Neural crest cell (in vitro differentiated cells): Measurements from ENCODE around the gene RAB3C. TPM values are rescaled to one million over a fixed set of nuclear protein-coding genes. Genes with fewer than 3 reads are reported as not detected.

ENCODE experiments used
- DNase-seq: peaks from one replicate; pipeline ENCODE4 v3.0.0; 2021; ENCODE audit warnings: low read depth, mixed read lengths, low spot score
- H3K27ac Mint-ChIP-seq: one replicate; pipeline ENCODE4 v1.8.0; 2021; ENCODE audit warnings: mild to moderate bottlenecking, mixed read lengths; ENCODE audit not compliant: unreplicated experiment
- H3K27me3 Mint-ChIP-seq: 2 replicates; pipeline ENCODE4 v1.8.0; 2021; ENCODE audit warnings: low read depth, mild to moderate bottlenecking, mixed read lengths
- H3K36me3 Mint-ChIP-seq: 2 replicates; pipeline ENCODE4 v1.8.0; 2021; ENCODE audit warnings: low read depth, mild to moderate bottlenecking, mixed read lengths
- H3K4me1 Mint-ChIP-seq: 2 replicates; pipeline ENCODE4 v1.8.0; 2021; ENCODE audit warnings: mixed read lengths
- H3K4me3 Mint-ChIP-seq: one replicate; pipeline ENCODE4 v1.8.0; 2021; ENCODE audit warnings: mild to moderate bottlenecking, mixed read lengths
- H3K9me3 Mint-ChIP-seq: 2 replicates; pipeline ENCODE4 v1.8.0; 2021; ENCODE audit warnings: mixed read lengths
- total RNA-seq: library from RNA; stranded (reverse); gene quantifications from 2 replicates; pipeline ENCODE4 v1.2.1, GENCODE V29; 2021
- TF ChIP-seq, protein P1 (sequence below): fragments of 200-600 bp; sonication (generic); conservative IDR thresholded peaks from 2 replicates; pipeline ENCODE4 v1.5.0; 2021; ENCODE audit warnings: antibody characterized with exemption, mild to moderate bottlenecking

RAB3C gene
- total RNA-seq, 1 donor from 2014 or later = 13.6 TPM

DNA sequence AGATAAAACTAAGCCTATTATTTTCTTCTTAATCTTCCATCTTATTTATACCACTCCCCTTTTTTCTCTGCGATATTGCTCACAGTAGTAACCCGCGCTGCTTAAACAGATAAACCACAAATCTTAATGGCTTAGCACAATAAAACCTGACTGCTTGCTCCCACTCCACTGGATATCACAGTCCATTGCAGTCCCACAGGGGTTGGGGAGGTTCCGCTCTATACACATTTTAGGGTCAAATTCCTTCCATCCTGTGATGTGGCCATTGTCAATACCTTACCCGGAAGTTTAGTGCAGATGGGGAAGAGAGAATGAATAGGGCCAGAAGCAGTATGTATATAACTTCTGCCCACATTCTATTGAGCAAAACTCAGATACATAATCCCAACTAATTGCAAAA is 193.7 kb downstream of the RAB3C start:
- H3K9me3 Mint-ChIP-seq = no peaks in the 10 kb centered on the region
- H3K4me3 Mint-ChIP-seq = no peak overlapping the region
- no peaks in the 10 kb centered on the region for H3K36me3 Mint-ChIP-seq
- no peak overlapping the region for H3K27ac Mint-ChIP-seq
- DNase-seq = no peak
- no peaks in the 10 kb centered on the region for H3K27me3 Mint-ChIP-seq
- no peaks in the 10 kb centered on the region for H3K4me1 Mint-ChIP-seq
- TF ChIP-seq, protein P1, sequence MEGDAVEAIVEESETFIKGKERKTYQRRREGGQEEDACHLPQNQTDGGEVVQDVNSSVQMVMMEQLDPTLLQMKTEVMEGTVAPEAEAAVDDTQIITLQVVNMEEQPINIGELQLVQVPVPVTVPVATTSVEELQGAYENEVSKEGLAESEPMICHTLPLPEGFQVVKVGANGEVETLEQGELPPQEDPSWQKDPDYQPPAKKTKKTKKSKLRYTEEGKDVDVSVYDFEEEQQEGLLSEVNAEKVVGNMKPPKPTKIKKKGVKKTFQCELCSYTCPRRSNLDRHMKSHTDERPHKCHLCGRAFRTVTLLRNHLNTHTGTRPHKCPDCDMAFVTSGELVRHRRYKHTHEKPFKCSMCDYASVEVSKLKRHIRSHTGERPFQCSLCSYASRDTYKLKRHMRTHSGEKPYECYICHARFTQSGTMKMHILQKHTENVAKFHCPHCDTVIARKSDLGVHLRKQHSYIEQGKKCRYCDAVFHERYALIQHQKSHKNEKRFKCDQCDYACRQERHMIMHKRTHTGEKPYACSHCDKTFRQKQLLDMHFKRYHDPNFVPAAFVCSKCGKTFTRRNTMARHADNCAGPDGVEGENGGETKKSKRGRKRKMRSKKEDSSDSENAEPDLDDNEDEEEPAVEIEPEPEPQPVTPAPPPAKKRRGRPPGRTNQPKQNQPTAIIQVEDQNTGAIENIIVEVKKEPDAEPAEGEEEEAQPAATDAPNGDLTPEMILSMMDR = no peak

DNA sequence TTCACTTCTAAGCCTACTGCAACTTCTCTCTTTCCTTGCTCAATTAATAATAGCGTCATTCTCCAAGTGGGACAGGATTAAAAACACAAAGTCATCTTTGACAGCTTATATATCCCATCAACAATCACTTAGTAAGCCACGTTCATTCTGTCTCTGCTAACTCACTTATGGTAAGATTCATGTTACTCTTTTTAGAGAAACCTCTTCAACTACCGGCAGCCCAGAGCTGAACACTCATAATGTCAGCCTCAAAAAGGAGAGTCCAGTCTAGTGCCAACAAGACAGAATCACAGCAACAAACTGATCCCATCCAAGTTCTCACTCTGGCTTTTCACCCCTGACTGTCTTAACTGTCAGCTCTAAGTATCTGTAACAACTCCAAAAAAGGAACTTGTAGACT is 196.0 kb downstream of the RAB3C start:
- H3K27me3 Mint-ChIP-seq = no peaks in the 10 kb centered on the region
- TF ChIP-seq, protein P1 = no peak
- DNase-seq = no peak
- no peak overlapping the region for H3K27ac Mint-ChIP-seq
- H3K36me3 Mint-ChIP-seq = no peaks in the 10 kb centered on the region
- no peaks in the 10 kb centered on the region for H3K4me1 Mint-ChIP-seq
- no peak overlapping the region for H3K4me3 Mint-ChIP-seq
- H3K9me3 Mint-ChIP-seq = no peaks in the 10 kb centered on the region

DNA sequence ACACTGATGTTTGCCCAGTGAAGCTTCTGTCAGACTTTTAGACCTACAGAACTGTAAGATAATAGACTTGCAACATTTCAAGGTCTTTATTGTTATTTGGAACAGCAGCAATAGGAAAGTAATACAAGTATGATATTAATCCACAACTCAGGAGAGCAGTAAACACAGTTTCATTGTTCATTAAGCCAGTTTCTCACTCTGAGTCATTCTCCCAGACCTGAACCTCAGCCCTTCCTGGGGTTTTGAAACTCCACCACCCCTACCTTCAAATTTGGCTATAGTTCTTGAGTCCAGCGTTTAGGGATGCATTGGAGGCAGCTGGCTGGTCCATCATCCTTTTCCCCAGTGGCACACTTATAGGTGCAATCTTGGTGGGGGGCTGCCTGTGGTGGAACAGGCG is 203.2 kb downstream of the RAB3C start:
- H3K9me3 Mint-ChIP-seq = peaks cover 2% of the 10 kb centered on the region
- H3K4me3 Mint-ChIP-seq = no peak overlapping the region
- no peak overlapping the region for H3K27ac Mint-ChIP-seq
- peaks cover 5% of the 10 kb centered on the region for H3K4me1 Mint-ChIP-seq
- no peaks in the 10 kb centered on the region for H3K36me3 Mint-ChIP-seq
- TF ChIP-seq, protein P1 = no peak
- no peak for DNase-seq
- no peaks in the 10 kb centered on the region for H3K27me3 Mint-ChIP-seq

DNA sequence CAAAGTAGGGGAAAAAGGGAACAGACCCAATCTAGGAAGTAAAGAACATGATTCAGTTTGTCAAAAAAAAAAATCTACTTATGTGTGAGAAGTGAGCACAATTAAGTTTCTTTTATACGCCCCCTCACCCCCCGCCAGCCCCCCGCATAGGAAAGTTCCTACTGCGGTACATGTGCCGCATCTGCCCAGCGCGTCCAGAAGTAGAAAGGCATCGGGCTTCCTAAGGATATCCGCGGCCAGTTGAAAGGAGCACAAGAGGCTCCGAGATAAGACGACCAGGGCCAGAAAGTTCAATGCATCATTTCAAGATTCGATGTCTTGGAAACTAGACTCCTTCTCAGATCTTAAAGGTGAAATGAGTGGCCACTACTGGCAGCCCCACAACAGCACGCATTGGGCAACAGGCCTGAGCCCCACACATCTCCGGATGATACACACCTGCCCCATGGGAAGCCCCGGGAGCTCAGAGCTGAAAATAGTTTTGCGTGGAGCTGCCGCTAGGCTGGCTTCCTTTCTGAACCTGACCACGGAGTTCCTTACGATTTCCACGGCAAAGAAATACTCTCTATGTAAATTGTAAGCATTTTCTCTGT is 203.9 kb downstream of the RAB3C start:
- no peaks in the 10 kb centered on the region for H3K36me3 Mint-ChIP-seq
- no peak overlapping the region for H3K27ac Mint-ChIP-seq
- TF ChIP-seq, protein P1 = no peak
- H3K9me3 Mint-ChIP-seq = peaks cover 2% of the 10 kb centered on the region
- H3K27me3 Mint-ChIP-seq = no peaks in the 10 kb centered on the region
- peaks cover 5% of the 10 kb centered on the region for H3K4me1 Mint-ChIP-seq
- no peak overlapping the region for H3K4me3 Mint-ChIP-seq
- DNase-seq = no peak

DNA sequence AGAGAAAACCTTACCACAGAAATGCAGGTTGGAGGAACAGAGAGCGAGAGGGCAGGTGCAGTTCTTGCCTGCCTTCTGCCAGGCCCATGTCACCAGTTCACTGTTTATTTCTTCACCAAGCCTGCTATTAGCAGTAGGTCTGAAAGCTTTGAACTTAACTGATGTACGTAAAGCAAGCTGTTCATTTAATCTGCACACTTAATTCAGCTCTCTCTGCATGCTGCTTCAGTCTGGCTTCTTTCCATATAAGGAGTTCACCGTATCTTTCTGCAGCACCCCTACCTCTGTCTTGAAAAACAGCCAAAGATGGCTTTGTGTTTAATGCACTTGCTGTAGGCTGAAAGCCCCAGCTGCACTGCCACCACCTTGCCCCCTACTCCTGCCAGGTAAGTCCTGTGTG is 205.1 kb downstream of the RAB3C start:
- no peaks in the 10 kb centered on the region for H3K36me3 Mint-ChIP-seq
- peak overlapping the region; percentile 27 for H3K27ac Mint-ChIP-seq

More for the DNA sequence above, 205.1 kb downstream of the RAB3C start:
- TF ChIP-seq, protein P1 = no peak
- DNase-seq = no peak
- H3K9me3 Mint-ChIP-seq = peaks cover 2% of the 10 kb centered on the region
- H3K4me3 Mint-ChIP-seq = no peak overlapping the region
- H3K4me1 Mint-ChIP-seq = peaks cover 5% of the 10 kb centered on the region
- H3K27me3 Mint-ChIP-seq = no peaks in the 10 kb centered on the region
